K562 (cell line): Measurements from ENCODE around the gene SPATA17. TPM values are rescaled to one million over a fixed set of nuclear protein-coding genes. Genes with fewer than 3 reads are reported as not detected.

Experiments
- ATAC-seq: fragments of 200-7000 bp; cut with Tn5 transposase; 3 replicates; pipeline ENCODE4 v1.9.1; 2020; ENCODE audit warnings: moderate library complexity
- BruUV-seq: library from RNA; stranded (reverse); fragments of 400-500 nt; replicated peaks from 2 replicates; lab custom pipeline; 2021; lab: Mats Ljungman, UMichigan
- CTCF ChIA-PET: fragments of 300-600 bp; formaldehyde crosslinking; extraction: SDS; loops from one replicate; lab custom pipeline; 2021; ENCODE audit warnings: low intra/inter-chr PET ratio; lab: Yijun Ruan, JAX
- POLR2A ChIA-PET: fragments of 300-600, 350-650 bp; sonication (Branson Sonifier 250); formaldehyde crosslinking; extraction: SDS; loops from one replicate; lab custom pipeline; 2021; ENCODE audit warnings: antibody characterized with exemption, inconsistent platforms; lab: Yijun Ruan, JAX
- DNase-seq, 4 experiments: peaks; one replicate each; pipeline versions ENCODE4 v3.0.0 to v3.0.0-alpha.2; 2011 to 2018; ENCODE audit warnings: low spot score in 3 of 4, mixed read lengths in 3 of 4; ENCODE audit errors: extremely low read depth in 1 of 4
- FAIRE-seq: peaks from 2 replicates; lab custom pipeline; 2011; peaks lifted over from hg19 to GRCh38; lab: Jason Lieb, UNC
- H2AFZ ChIP-seq: 2 replicates; pipeline ENCODE4 v1.6.0; 2011; ENCODE audit warnings: low read depth, low read length, control low read depth, inconsistent platforms
- H3K27ac ChIP-seq: fragments of 200-600 bp; 3 replicates; pipeline ENCODE4 v1.8.0; 2011; ENCODE audit warnings: low read depth, mild to moderate bottlenecking, control low read depth, inconsistent platforms, low read length, moderate library complexity, mixed read lengths; ENCODE audit errors: extremely low read depth
- H3K27me3 ChIP-seq, 2 experiments: fragments of 300-600 bp in 1 of 2; 2 replicates in 1 of 2; 3 replicates in 1 of 2; pipeline versions ENCODE4 v1.6.0 to v1.8.0; 2011; ENCODE audit warnings: inconsistent platforms in 2 of 2, low read length in 2 of 2, mild to moderate bottlenecking in 1 of 2, mixed read lengths in 1 of 2, moderate library complexity in 1 of 2; ENCODE audit not compliant: control insufficient read depth in 2 of 2, insufficient read depth in 2 of 2
- H3K36me3 ChIP-seq: fragments of 300-600 bp; 3 replicates; pipeline ENCODE4 v1.8.0; 2011; ENCODE audit warnings: mild to moderate bottlenecking, low read length, inconsistent platforms; ENCODE audit not compliant: control insufficient read depth, insufficient read depth
- H3K4me1 ChIP-seq, 2 experiments: fragments of 200-600 bp in 1 of 2; replicated peaks in 1 of 2; 2 replicates in 1 of 2; 3 replicates in 1 of 2; pipeline versions ENCODE4 v1.5.1 to v1.8.0; 2011; ENCODE audit warnings: inconsistent platforms in 2 of 2, low read length in 2 of 2, mild to moderate bottlenecking in 1 of 2, mixed read lengths in 1 of 2, moderate library complexity in 1 of 2; ENCODE audit not compliant: control insufficient read depth in 2 of 2, insufficient read depth in 2 of 2
- H3K4me2 ChIP-seq: 2 replicates; pipeline ENCODE4 v1.6.1; 2011; ENCODE audit warnings: low read length, control low read depth, inconsistent platforms, mixed read lengths; ENCODE audit not compliant: insufficient read depth
- H3K4me3 ChIP-seq: fragments of 200-600 bp; sonication (generic), shearing (Covaris generic); 2 replicates; pipeline ENCODE4 v1.5.1; 2016; ENCODE audit warnings: control low read depth, inconsistent platforms
- H3K79me2 ChIP-seq: fragments of 200-600 bp; 3 replicates; pipeline ENCODE4 v1.8.0; 2011; ENCODE audit warnings: low read length, inconsistent platforms; ENCODE audit not compliant: control insufficient read depth, insufficient read depth
- H3K9ac ChIP-seq, 2 experiments: 2 replicates each; pipeline versions ENCODE4 v1.6.0 to v1.6.1; 2011; ENCODE audit warnings: low read depth in 2 of 2, low read length in 2 of 2, control low read depth in 1 of 2, inconsistent platforms in 1 of 2, mild to moderate bottlenecking in 1 of 2, mixed read lengths in 1 of 2; ENCODE audit not compliant: insufficient read depth in 1 of 2
- H3K9me1 ChIP-seq: one replicate; pipeline ENCODE4 v1.6.0; 2011; ENCODE audit warnings: inconsistent platforms, mild to moderate bottlenecking, low read length, moderate library complexity; ENCODE audit not compliant: control insufficient read depth, insufficient read depth
- H3K9me3 ChIP-seq: replicated peaks from 2 replicates; pipeline ENCODE4 v1.5.1; 2011; ENCODE audit warnings: low read depth, low read length, inconsistent platforms; ENCODE audit not compliant: control insufficient read depth, insufficient read depth
- H4K20me1 ChIP-seq: replicated peaks from 2 replicates; pipeline ENCODE4 v1.6.1; 2011; ENCODE audit warnings: low read length, inconsistent platforms, mixed read lengths; ENCODE audit not compliant: control insufficient read depth, insufficient read depth
- FOS ChIP-seq: IDR thresholded peaks from 3 replicates; pipeline ENCODE4 v1.6.1; 2011; ENCODE audit not compliant: insufficient read length; ENCODE audit errors: extremely low read depth
- KLF1 ChIP-seq: fragments of 450-650 bp; IDR thresholded peaks from 2 replicates; pipeline ENCODE4 v1.6.1; 2016; ENCODE audit warnings: missing genetic modification characterization, missing compliant biosample characterization
- ZNF143 ChIP-seq: sonication (generic); formaldehyde crosslinking; IDR thresholded peaks from 2 replicates; pipeline ENCODE4 v1.9.0; 2022; ENCODE audit warnings: mild to moderate bottlenecking, missing genetic modification reagents
- ZNF24 ChIP-seq: fragments of 450-650 bp; IDR thresholded peaks from 2 replicates; pipeline ENCODE4 v1.6.1; 2016
- ZNF696 ChIP-seq: fragments of 250-450 bp; sonication (Bioruptor Pico); conservative IDR thresholded peaks from 2 replicates; pipeline ENCODE4 v1.4.0; 2020; ENCODE audit warnings: mild to moderate bottlenecking, moderate library complexity
- ZNF778 ChIP-seq: fragments of 450-650 bp; formaldehyde crosslinking; IDR thresholded peaks from 2 replicates; pipeline ENCODE4 v1.4.0; 2020; ENCODE audit warnings: mild to moderate bottlenecking, moderate library complexity
- WGBS: fragments of 100-300 bp; shearing (Covaris generic); methylation state at CpG from one replicate; pipeline ENCODE4 v1.1.6; 2016; ENCODE audit warnings: low coverage, mixed read lengths; ENCODE audit not compliant: insufficient coverage; ENCODE audit errors: missing lambda C conversion rate; 5-methylcytosine and 5-hydroxymethylcytosine counted together
- in situ Hi-C: fragments of 300-500 bp; cut with MboI; formaldehyde crosslinking; loops from 4 replicates; pipeline ENCODE4 v1.15.0; 2018; ENCODE audit warnings: inconsistent platforms, mixed read lengths
- intact Hi-C: fragments of 100-400 bp; cut with micrococcal nuclease; formaldehyde crosslinking; loops from 2 replicates; pipeline ENCODE4 v1.14.2; 2022
- polyA plus RNA-seq, 8 experiments: library from polyadenylated mRNA; depleted of rRNA in 4 of 8; stranded (reverse) in 5 of 8; unstranded in 3 of 8; fragments of >200 nt; fragmentation: Nextera tagmentation in 2 of 8; fragmentation: Illumina TruSeq in 1 of 8; extraction: Ambion mirVana in 2 of 8; extraction: Trizol in 1 of 8; gene quantifications; 2 replicates each; pipeline versions ENCODE4 v1.2.1 to v1.2.3, GENCODE V29; 2011 to 2014; ENCODE audit warnings: inconsistent platforms in 1 of 8, missing spikeins in 1 of 8
- total RNA-seq, 7 experiments: library from RNA; depleted of rRNA in 6 of 7; stranded (reverse); fragments of >200 nt in 6 of 7; fragmentation: Illumina TruSeq in 2 of 7; extraction: Trizol in 2 of 7; gene quantifications; 2 replicates each; pipeline versions ENCODE4 v1.2.1 to v1.2.3, GENCODE V29; 2011 to 2021; ENCODE audit warnings: low replicate concordance in 1 of 7
- TF ChIP-seq, protein P1 (sequence below), 2 experiments: IDR thresholded peaks in 1 of 2; conservative IDR thresholded peaks in 1 of 2; 2 replicates each; pipeline ENCODE4 v1.6.1; 2016; ENCODE audit warnings: low read depth in 2 of 2, mild to moderate bottlenecking in 1 of 2, missing compliant biosample characterization in 1 of 2, missing genetic modification characterization in 1 of 2, moderate library complexity in 1 of 2
- TF ChIP-seq, protein P2 (sequence below): fragments of 250-450 bp; sonication (Bioruptor Pico); IDR thresholded peaks from 2 replicates; pipeline ENCODE4 v1.8.0; 2021; ENCODE audit warnings: moderate library complexity, mild to moderate bottlenecking, inconsistent platforms
- TF ChIP-seq, protein P3 (sequence below): fragments of 450-650 bp; formaldehyde crosslinking; conservative IDR thresholded peaks from 2 replicates; pipeline ENCODE4 v1.4.0; 2022; ENCODE audit warnings: mild to moderate bottlenecking, missing genetic modification characterization
- TF ChIP-seq, protein P4 (sequence below): fragments of 450-650 bp; formaldehyde crosslinking; IDR thresholded peaks from 2 replicates; pipeline ENCODE4 v1.4.0; 2020; ENCODE audit warnings: mild to moderate bottlenecking, moderate library complexity

SPATA17 gene
- total and polyA plus RNA-seq, 9 of the 15 experiments (the other 6 are each of a cell fraction or from before 2014, with no cell fraction given): 0.04 to 0.11 TPM; not detected in 7

DNA sequence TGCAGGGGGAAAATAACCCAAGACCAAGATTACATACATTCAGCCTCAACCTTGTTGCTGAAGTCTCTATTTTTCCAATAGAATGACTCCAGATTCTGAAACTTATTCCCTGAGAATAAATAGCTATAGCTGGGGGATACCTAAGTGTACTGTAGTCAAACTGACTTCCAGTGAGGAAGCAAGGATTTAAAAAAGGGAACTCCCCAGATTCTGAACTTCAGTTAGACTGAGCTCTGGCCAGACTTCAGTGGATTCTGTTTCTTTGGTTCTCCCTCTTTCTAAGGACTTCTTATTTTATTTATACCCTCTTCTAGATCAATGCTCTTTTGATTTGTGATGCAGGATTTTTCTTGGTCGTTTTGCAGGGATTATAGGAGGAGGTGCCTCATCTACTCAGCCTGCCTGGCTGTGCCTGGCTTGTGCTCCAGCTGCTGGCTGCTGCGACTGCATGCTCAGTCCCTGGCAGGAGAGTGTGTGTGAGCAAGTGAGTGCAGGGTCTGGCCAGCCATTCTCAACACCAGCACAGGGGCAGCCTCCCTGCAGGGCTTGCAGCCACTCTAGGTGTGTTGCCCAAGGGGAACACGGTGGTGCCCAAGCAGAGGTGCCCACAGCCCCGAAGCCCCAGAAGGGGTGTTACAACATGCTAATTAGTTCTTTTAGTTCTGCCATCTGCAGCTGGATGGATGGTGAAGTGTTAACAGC is 43.0 kb downstream of the SPATA17 start:
- Histone ChIP-seq H3K9me1 (no peaks in the 10 kb centered on the region), H3K4me1 (no peaks in the 10 kb centered on the region), H4K20me1 (no peaks in the 10 kb centered on the region), H3K4me3 (no peak overlapping the region), H3K79me2 (no peaks in the 10 kb centered on the region), H3K27me3 (no peaks in the 10 kb centered on the region), H3K9me3 (no peaks in the 10 kb centered on the region), H2AFZ (no peak overlapping the region), H3K36me3 (no peaks in the 10 kb centered on the region), H3K4me2 (no peak overlapping the region), H3K27ac (no peak overlapping the region), H3K9ac (no peak overlapping the region)
- WGBS: 0% methylated on average over 4 of the region's 4 CpGs
- TF ChIP-seq, protein P1, sequence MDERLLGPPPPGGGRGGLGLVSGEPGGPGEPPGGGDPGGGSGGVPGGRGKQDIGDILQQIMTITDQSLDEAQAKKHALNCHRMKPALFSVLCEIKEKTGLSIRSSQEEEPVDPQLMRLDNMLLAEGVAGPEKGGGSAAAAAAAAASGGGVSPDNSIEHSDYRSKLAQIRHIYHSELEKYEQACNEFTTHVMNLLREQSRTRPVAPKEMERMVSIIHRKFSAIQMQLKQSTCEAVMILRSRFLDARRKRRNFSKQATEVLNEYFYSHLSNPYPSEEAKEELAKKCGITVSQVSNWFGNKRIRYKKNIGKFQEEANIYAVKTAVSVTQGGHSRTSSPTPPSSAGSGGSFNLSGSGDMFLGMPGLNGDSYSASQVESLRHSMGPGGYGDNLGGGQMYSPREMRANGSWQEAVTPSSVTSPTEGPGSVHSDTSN (CRISPR knock-in tag; IDR thresholded peaks at IDR 0.05; ENCODE audit: low read depth): no peak
- TF ChIP-seq, protein P1 (tag; conservative IDR thresholded peaks at IDR 0.05; ENCODE audit: low read depth): no peak
- TF ChIP-seq FOS: no peak
- TF ChIP-seq, protein P2, sequence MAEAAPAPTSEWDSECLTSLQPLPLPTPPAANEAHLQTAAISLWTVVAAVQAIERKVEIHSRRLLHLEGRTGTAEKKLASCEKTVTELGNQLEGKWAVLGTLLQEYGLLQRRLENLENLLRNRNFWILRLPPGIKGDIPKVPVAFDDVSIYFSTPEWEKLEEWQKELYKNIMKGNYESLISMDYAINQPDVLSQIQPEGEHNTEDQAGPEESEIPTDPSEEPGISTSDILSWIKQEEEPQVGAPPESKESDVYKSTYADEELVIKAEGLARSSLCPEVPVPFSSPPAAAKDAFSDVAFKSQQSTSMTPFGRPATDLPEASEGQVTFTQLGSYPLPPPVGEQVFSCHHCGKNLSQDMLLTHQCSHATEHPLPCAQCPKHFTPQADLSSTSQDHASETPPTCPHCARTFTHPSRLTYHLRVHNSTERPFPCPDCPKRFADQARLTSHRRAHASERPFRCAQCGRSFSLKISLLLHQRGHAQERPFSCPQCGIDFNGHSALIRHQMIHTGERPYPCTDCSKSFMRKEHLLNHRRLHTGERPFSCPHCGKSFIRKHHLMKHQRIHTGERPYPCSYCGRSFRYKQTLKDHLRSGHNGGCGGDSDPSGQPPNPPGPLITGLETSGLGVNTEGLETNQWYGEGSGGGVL (CRISPR knock-in tag): no peak
- TF ChIP-seq, protein P3, sequence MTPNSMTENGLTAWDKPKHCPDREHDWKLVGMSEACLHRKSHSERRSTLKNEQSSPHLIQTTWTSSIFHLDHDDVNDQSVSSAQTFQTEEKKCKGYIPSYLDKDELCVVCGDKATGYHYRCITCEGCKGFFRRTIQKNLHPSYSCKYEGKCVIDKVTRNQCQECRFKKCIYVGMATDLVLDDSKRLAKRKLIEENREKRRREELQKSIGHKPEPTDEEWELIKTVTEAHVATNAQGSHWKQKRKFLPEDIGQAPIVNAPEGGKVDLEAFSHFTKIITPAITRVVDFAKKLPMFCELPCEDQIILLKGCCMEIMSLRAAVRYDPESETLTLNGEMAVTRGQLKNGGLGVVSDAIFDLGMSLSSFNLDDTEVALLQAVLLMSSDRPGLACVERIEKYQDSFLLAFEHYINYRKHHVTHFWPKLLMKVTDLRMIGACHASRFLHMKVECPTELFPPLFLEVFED (CRISPR knock-in tag): no peak
- TF ChIP-seq ZNF24: no peak
- TF ChIP-seq ZNF778 (CRISPR knock-in tag): no peak
- no peak for TF ChIP-seq KLF1 (tag)
- TF ChIP-seq ZNF143: no peak
- TF ChIP-seq, protein P4, sequence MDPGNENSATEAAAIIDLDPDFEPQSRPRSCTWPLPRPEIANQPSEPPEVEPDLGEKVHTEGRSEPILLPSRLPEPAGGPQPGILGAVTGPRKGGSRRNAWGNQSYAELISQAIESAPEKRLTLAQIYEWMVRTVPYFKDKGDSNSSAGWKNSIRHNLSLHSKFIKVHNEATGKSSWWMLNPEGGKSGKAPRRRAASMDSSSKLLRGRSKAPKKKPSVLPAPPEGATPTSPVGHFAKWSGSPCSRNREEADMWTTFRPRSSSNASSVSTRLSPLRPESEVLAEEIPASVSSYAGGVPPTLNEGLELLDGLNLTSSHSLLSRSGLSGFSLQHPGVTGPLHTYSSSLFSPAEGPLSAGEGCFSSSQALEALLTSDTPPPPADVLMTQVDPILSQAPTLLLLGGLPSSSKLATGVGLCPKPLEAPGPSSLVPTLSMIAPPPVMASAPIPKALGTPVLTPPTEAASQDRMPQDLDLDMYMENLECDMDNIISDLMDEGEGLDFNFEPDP (CRISPR knock-in tag): no peak
- TF ChIP-seq ZNF696 (CRISPR knock-in tag): no peak
- ATAC-seq (no peak), FAIRE-seq (no peak), DNase-seq (no peak)
- in situ Hi-C loops: no loop called here
- BruUV-seq: no TSS peak
- ChIA-PET POLR2A (no interaction called here), CTCF (no interaction called here)
- intact Hi-C loops: no loop called here
